K562 (cell line): ENCODE measurements around the gene LRRC8E. TPM values are rescaled to one million over a fixed set of nuclear protein-coding genes. Genes with fewer than 3 reads are reported as not detected.
A peak's percentile ranks its signal among the peaks of the same experiment; 100 is the strongest.

Source experiments
- ATAC-seq: fragments of 200-7000 bp; cut with Tn5 transposase; 3 replicates; pipeline ENCODE4 v1.9.1; 2020; ENCODE audit warnings: moderate library complexity
- BruUV-seq: library from RNA; stranded (reverse); fragments of 400-500 nt; replicated peaks from 2 replicates; lab custom pipeline; 2021; lab: Mats Ljungman, UMichigan
- CTCF ChIA-PET: fragments of 300-600 bp; formaldehyde crosslinking; extraction: SDS; loops from one replicate; lab custom pipeline; 2021; ENCODE audit warnings: low intra/inter-chr PET ratio; lab: Yijun Ruan, JAX
- POLR2A ChIA-PET: fragments of 300-600, 350-650 bp; sonication (Branson Sonifier 250); formaldehyde crosslinking; extraction: SDS; loops from one replicate; lab custom pipeline; 2021; ENCODE audit warnings: antibody characterized with exemption, inconsistent platforms; lab: Yijun Ruan, JAX
- DNase-seq, 4 experiments: peaks; one replicate each; pipeline versions ENCODE4 v3.0.0 to v3.0.0-alpha.2; 2011 to 2018; ENCODE audit warnings: low spot score in 3 of 4, mixed read lengths in 3 of 4; ENCODE audit errors: extremely low read depth in 1 of 4
- FAIRE-seq: peaks from 2 replicates; lab custom pipeline; 2011; peaks lifted over from hg19 to GRCh38; lab: Jason Lieb, UNC
- H2AFZ ChIP-seq: 2 replicates; pipeline ENCODE4 v1.6.0; 2011; ENCODE audit warnings: low read depth, low read length, control low read depth, inconsistent platforms
- H3K27ac ChIP-seq: fragments of 200-600 bp; 3 replicates; pipeline ENCODE4 v1.8.0; 2011; ENCODE audit warnings: low read depth, mild to moderate bottlenecking, control low read depth, inconsistent platforms, low read length, moderate library complexity, mixed read lengths; ENCODE audit errors: extremely low read depth
- H3K27me3 ChIP-seq, 2 experiments: fragments of 300-600 bp in 1 of 2; 2 replicates in 1 of 2; 3 replicates in 1 of 2; pipeline versions ENCODE4 v1.6.0 to v1.8.0; 2011; ENCODE audit warnings: inconsistent platforms in 2 of 2, low read length in 2 of 2, mild to moderate bottlenecking in 1 of 2, mixed read lengths in 1 of 2, moderate library complexity in 1 of 2; ENCODE audit not compliant: control insufficient read depth in 2 of 2, insufficient read depth in 2 of 2
- H3K36me3 ChIP-seq: fragments of 300-600 bp; 3 replicates; pipeline ENCODE4 v1.8.0; 2011; ENCODE audit warnings: mild to moderate bottlenecking, low read length, inconsistent platforms; ENCODE audit not compliant: control insufficient read depth, insufficient read depth
- H3K4me1 ChIP-seq, 2 experiments: fragments of 200-600 bp in 1 of 2; replicated peaks in 1 of 2; 2 replicates in 1 of 2; 3 replicates in 1 of 2; pipeline versions ENCODE4 v1.5.1 to v1.8.0; 2011; ENCODE audit warnings: inconsistent platforms in 2 of 2, low read length in 2 of 2, mild to moderate bottlenecking in 1 of 2, mixed read lengths in 1 of 2, moderate library complexity in 1 of 2; ENCODE audit not compliant: control insufficient read depth in 2 of 2, insufficient read depth in 2 of 2
- H3K4me2 ChIP-seq: 2 replicates; pipeline ENCODE4 v1.6.1; 2011; ENCODE audit warnings: low read length, control low read depth, inconsistent platforms, mixed read lengths; ENCODE audit not compliant: insufficient read depth
- H3K4me3 ChIP-seq: fragments of 200-600 bp; sonication (generic), shearing (Covaris generic); 2 replicates; pipeline ENCODE4 v1.5.1; 2016; ENCODE audit warnings: control low read depth, inconsistent platforms
- H3K79me2 ChIP-seq: fragments of 200-600 bp; 3 replicates; pipeline ENCODE4 v1.8.0; 2011; ENCODE audit warnings: low read length, inconsistent platforms; ENCODE audit not compliant: control insufficient read depth, insufficient read depth
- H3K9ac ChIP-seq, 2 experiments: 2 replicates each; pipeline versions ENCODE4 v1.6.0 to v1.6.1; 2011; ENCODE audit warnings: low read depth in 2 of 2, low read length in 2 of 2, control low read depth in 1 of 2, inconsistent platforms in 1 of 2, mild to moderate bottlenecking in 1 of 2, mixed read lengths in 1 of 2; ENCODE audit not compliant: insufficient read depth in 1 of 2
- H3K9me1 ChIP-seq: one replicate; pipeline ENCODE4 v1.6.0; 2011; ENCODE audit warnings: inconsistent platforms, mild to moderate bottlenecking, low read length, moderate library complexity; ENCODE audit not compliant: control insufficient read depth, insufficient read depth
- H3K9me3 ChIP-seq: replicated peaks from 2 replicates; pipeline ENCODE4 v1.5.1; 2011; ENCODE audit warnings: low read depth, low read length, inconsistent platforms; ENCODE audit not compliant: control insufficient read depth, insufficient read depth
- H4K20me1 ChIP-seq: replicated peaks from 2 replicates; pipeline ENCODE4 v1.6.1; 2011; ENCODE audit warnings: low read length, inconsistent platforms, mixed read lengths; ENCODE audit not compliant: control insufficient read depth, insufficient read depth
- NR3C1 ChIP-seq: sonication (generic); formaldehyde crosslinking; IDR thresholded peaks from 2 replicates; pipeline ENCODE4 v1.8.1; 2022; ENCODE audit warnings: missing genetic modification reagents
- POLR2G ChIP-seq: fragments of 200-400 bp; formaldehyde crosslinking; IDR thresholded peaks from 2 replicates; pipeline ENCODE4 v1.6.1; 2017; ENCODE audit warnings: low read depth, mild to moderate bottlenecking, antibody characterized with exemption, low read length, moderate library complexity
- RBFOX2 ChIP-seq: fragments of 200-400 bp; formaldehyde crosslinking; IDR thresholded peaks from 2 replicates; pipeline ENCODE4 v1.6.1; 2017; ENCODE audit warnings: low read depth, mild to moderate bottlenecking, low read length, moderate library complexity
- RFX7 ChIP-seq: fragments of 250-450 bp; sonication (Bioruptor Pico); IDR thresholded peaks from 2 replicates; pipeline ENCODE4 v1.5.1; 2021; ENCODE audit warnings: mild to moderate bottlenecking
- SUPT5H ChIP-seq: fragments of 450-650 bp; IDR thresholded peaks from 2 replicates; pipeline ENCODE4 v1.6.1; 2016
- TCF7 ChIP-seq: sonication (generic); IDR thresholded peaks from 2 replicates; pipeline ENCODE4 v1.6.1; 2016; ENCODE audit warnings: antibody characterized with exemption, borderline replicate concordance
- WGBS: fragments of 100-300 bp; shearing (Covaris generic); methylation state at CpG from one replicate; pipeline ENCODE4 v1.1.6; 2016; ENCODE audit warnings: low coverage, mixed read lengths; ENCODE audit not compliant: insufficient coverage; ENCODE audit errors: missing lambda C conversion rate; 5-methylcytosine and 5-hydroxymethylcytosine counted together
- in situ Hi-C: fragments of 300-500 bp; cut with MboI; formaldehyde crosslinking; loops from 4 replicates; pipeline ENCODE4 v1.15.0; 2018; ENCODE audit warnings: inconsistent platforms, mixed read lengths
- intact Hi-C: fragments of 100-400 bp; cut with micrococcal nuclease; formaldehyde crosslinking; loops from 2 replicates; pipeline ENCODE4 v1.14.2; 2022
- polyA plus RNA-seq, 8 experiments: library from polyadenylated mRNA; depleted of rRNA in 4 of 8; stranded (reverse) in 5 of 8; unstranded in 3 of 8; fragments of >200 nt; fragmentation: Nextera tagmentation in 2 of 8; fragmentation: Illumina TruSeq in 1 of 8; extraction: Ambion mirVana in 2 of 8; extraction: Trizol in 1 of 8; gene quantifications; 2 replicates each; pipeline versions ENCODE4 v1.2.1 to v1.2.3, GENCODE V29; 2011 to 2014; ENCODE audit warnings: inconsistent platforms in 1 of 8, missing spikeins in 1 of 8
- total RNA-seq, 7 experiments: library from RNA; depleted of rRNA in 6 of 7; stranded (reverse); fragments of >200 nt in 6 of 7; fragmentation: Illumina TruSeq in 2 of 7; extraction: Trizol in 2 of 7; gene quantifications; 2 replicates each; pipeline versions ENCODE4 v1.2.1 to v1.2.3, GENCODE V29; 2011 to 2021; ENCODE audit warnings: low replicate concordance in 1 of 7

Gene LRRC8E
- total and polyA plus RNA-seq, 9 of the 15 experiments (the other 6 are each of a cell fraction or from before 2014, with no cell fraction given) = 0.08 to 5.7 (median 3.5) TPM; not detected in 1

- Histone ChIP-seq H3K9me3 (no peaks in the 10 kb centered on the region), H3K36me3 (peaks cover 42% of the 10 kb centered on the region; the same call in 1 of the 3 replicates), H3K4me1 (peaks cover 6 to 81% of the 10 kb centered on the region in 2 experiments; a peak in 4 of 5 replicates), H2AFZ (no peak overlapping the region), H3K27ac (no peak overlapping the region), H4K20me1 (no peaks in the 10 kb centered on the region), H3K9me1 (no peaks in the 10 kb centered on the region), H3K9ac (0 out of 4 replicates have a peak overlapping the region, but pooled peaks of 1 of the 2 experiments have one; percentile 48), H3K4me3 (no peak overlapping the region), H3K27me3 (no peaks in the 10 kb centered on the region), H3K4me2 (no peak overlapping the region), H3K79me2 (peaks cover 7% of the 10 kb centered on the region)
- no peak for TF ChIP-seq NR3C1 (CRISPR knock-in tag)
- TF ChIP-seq SUPT5H = 0 out of 2 replicates have a peak, but pooled peaks have one; percentile 20
- peak; percentile 68 for TF ChIP-seq POLR2G
- 0 out of 2 replicates have a peak, but pooled peaks have one; percentile 21 for TF ChIP-seq RBFOX2
- no peak for TF ChIP-seq TCF7
- no peak for TF ChIP-seq RFX7 (CRISPR knock-in tag)
- no peak for DNase-seq
- FAIRE-seq = no peak
- in situ Hi-C loops (no loop called here), intact Hi-C loops (no loop called here)
- ChIA-PET POLR2A (interaction anchor here (1.3 kb wide), 1 partner anchor 17 kb away, joined by 3 read pairs; no protein-coding TSS in a partner anchor), CTCF (interaction anchor here (0.6 kb wide), 1 partner anchor 407 kb away, joined by 3 read pairs; the partner anchor contains the start of gene NDUFA7)
- WGBS = 42% methylated on average over 11 of the region's 12 CpGs
- no TSS peak for BruUV-seq
- no peak for ATAC-seq
Observed at GRCh38 chr19:7914099-7914498, 25.8 kb downstream of the LRRC8E start.
